SK-N-MC (cell line): ENCODE data around the gene TMEM184B.

Experiments
- EZH2 ChIP-seq: fragments of 200-600 bp; sonication (generic); IDR thresholded peaks from one replicate; pipeline ENCODE4 v1.6.1; 2017; ENCODE audit warnings: antibody characterized with exemption
- FOXP2 ChIP-seq: optimal IDR thresholded peaks from 2 replicates; pipeline ENCODE3; 2011; ENCODE audit warnings: mild to moderate bottlenecking, moderate library complexity; ENCODE audit not compliant: insufficient read depth; ENCODE audit errors: extremely low read length, control extremely low read depth
- POLR2AphosphoS5 ChIP-seq: IDR thresholded peaks from 2 replicates; pipeline ENCODE4 v1.6.1; 2012; ENCODE audit warnings: mild to moderate bottlenecking, low read depth, low read length, borderline replicate concordance

DNA sequence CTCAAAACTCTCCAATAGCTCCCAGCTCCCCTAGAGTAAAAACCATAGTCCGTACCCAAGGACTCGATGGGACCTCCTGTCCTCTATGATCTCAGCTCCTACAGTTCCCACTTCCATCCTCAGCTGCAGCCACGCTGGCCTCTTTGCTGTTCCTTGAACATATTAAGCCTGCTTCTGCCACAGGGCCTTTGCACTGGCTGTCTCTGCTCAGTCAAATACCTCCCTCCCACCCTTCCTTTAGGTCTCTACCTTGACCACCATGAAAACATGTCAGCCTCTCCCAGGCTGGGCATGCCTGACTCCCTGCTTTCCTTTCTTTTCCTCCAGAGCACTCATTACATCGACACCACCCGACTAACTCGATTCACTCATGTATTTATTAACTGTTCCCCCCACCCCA is 24.5 kb downstream of the TMEM184B start:
- TF ChIP-seq POLR2AphosphoS5 (no peak), EZH2 (no peak), FOXP2 (no peak)
